Rectal smooth muscle tissue (tissue), 1 donor: ENCODE measurements around the gene CTDSP1.

Experiments used
- H3K27ac ChIP-seq: one replicate; pipeline ENCODE4 v1.7.0; 2013; ENCODE audit warnings: low read depth, low read length, inconsistent platforms
- H3K27me3 ChIP-seq: one replicate; pipeline ENCODE4 v1.7.0; 2013; ENCODE audit warnings: low read length; ENCODE audit not compliant: control insufficient read depth, insufficient read depth
- H3K36me3 ChIP-seq: one replicate; pipeline ENCODE4 v1.7.0; 2013; ENCODE audit warnings: low read length; ENCODE audit not compliant: control insufficient read depth, insufficient read depth
- H3K4me1 ChIP-seq: one replicate; pipeline ENCODE4 v1.7.0; 2013; ENCODE audit warnings: low read length; ENCODE audit not compliant: control insufficient read depth, insufficient read depth
- H3K4me3 ChIP-seq: one replicate; pipeline ENCODE4 v1.7.0; 2013; ENCODE audit warnings: low read length
- H3K9ac ChIP-seq: one replicate; pipeline ENCODE4 v1.7.0; 2013; ENCODE audit warnings: low read length

The CTDSP1 gene

DNA sequence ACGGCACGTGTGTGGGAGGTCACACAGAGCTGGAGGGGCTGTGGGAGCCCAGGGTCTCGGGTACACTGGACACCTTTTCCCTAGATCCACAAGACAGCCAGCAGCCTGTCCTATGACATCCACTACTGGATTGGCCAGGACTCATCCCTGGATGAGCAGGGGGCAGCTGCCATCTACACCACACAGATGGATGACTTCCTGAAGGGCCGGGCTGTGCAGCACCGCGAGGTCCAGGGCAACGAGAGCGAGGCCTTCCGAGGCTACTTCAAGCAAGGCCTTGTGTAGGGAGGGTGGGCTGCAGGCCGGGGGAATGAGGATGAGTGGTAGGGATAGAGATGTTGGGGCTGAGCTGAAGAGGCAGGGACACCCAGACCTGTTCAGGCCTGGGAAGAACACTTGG lies 25.9 kb downstream of the CTDSP1 start:
- no peaks in the 10 kb centered on the region for H3K36me3 ChIP-seq
- no peak overlapping the region for H3K9ac ChIP-seq
- H3K4me1 ChIP-seq = no peaks in the 10 kb centered on the region
- no peaks in the 10 kb centered on the region for H3K27me3 ChIP-seq
- H3K4me3 ChIP-seq = no peak overlapping the region
- H3K27ac ChIP-seq = no peak overlapping the region

GRCh38 chr2:218427741-218428140 lies 28.1 kb downstream of the CTDSP1 start:
- no peaks in the 10 kb centered on the region for H3K4me1 ChIP-seq
- no peak overlapping the region for H3K4me3 ChIP-seq
- no peaks in the 10 kb centered on the region for H3K36me3 ChIP-seq
- no peaks in the 10 kb centered on the region for H3K27me3 ChIP-seq
- no peak overlapping the region for H3K27ac ChIP-seq
- no peak overlapping the region for H3K9ac ChIP-seq

- H3K36me3 ChIP-seq = no peaks in the 10 kb centered on the region
- H3K9ac ChIP-seq = no peak overlapping the region
- H3K4me1 ChIP-seq = no peaks in the 10 kb centered on the region
- no peak overlapping the region for H3K27ac ChIP-seq
- H3K27me3 ChIP-seq = no peaks in the 10 kb centered on the region
- no peak overlapping the region for H3K4me3 ChIP-seq
These were observed 29.3 kb downstream of the CTDSP1 start for GRCh38 chr2:218428846-218429558.

GRCh38 chr2:218429911-218430692 lies 30.4 kb downstream of the CTDSP1 start:
- Histone ChIP-seq H3K9ac (no peak overlapping the region), H3K4me1 (no peaks in the 10 kb centered on the region), H3K4me3 (no peak overlapping the region), H3K36me3 (no peaks in the 10 kb centered on the region), H3K27me3 (no peaks in the 10 kb centered on the region), H3K27ac (no peak overlapping the region)

GRCh38 chr2:218430721-218431120 lies 31.1 kb downstream of the CTDSP1 start:
- no peaks in the 10 kb centered on the region for H3K27me3 ChIP-seq
- H3K4me3 ChIP-seq = no peak overlapping the region
- no peaks in the 10 kb centered on the region for H3K4me1 ChIP-seq
- no peaks in the 10 kb centered on the region for H3K36me3 ChIP-seq
- H3K27ac ChIP-seq = no peak overlapping the region
- H3K9ac ChIP-seq = no peak overlapping the region

DNA sequence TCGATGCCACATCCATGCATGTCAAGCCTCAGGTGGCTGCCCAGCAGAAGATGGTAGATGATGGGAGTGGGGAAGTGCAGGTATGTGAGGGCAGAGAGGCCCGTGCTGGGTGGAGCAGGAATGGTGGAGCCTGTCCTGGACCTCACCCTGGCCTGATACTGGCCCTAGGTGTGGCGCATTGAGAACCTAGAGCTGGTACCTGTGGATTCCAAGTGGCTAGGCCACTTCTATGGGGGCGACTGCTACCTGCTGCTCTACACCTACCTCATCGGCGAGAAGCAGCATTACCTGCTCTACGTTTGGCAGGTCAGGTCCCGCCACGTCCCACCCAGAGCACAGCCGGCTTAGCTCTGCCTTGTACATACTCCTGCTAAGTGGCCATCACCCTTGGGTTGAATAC lies 32.2 kb downstream of the CTDSP1 start:
- Histone ChIP-seq H3K9ac (no peak overlapping the region), H3K27ac (no peak overlapping the region), H3K4me1 (no peaks in the 10 kb centered on the region), H3K27me3 (no peaks in the 10 kb centered on the region), H3K36me3 (no peaks in the 10 kb centered on the region), H3K4me3 (no peak overlapping the region)

- no peaks in the 10 kb centered on the region for H3K27me3 ChIP-seq
- no peak overlapping the region for H3K4me3 ChIP-seq
- no peak overlapping the region for H3K27ac ChIP-seq
- H3K36me3 ChIP-seq = no peaks in the 10 kb centered on the region
- H3K4me1 ChIP-seq = no peaks in the 10 kb centered on the region
- no peak overlapping the region for H3K9ac ChIP-seq
These were observed 33.2 kb downstream of the CTDSP1 start for GRCh38 chr2:218432676-218433365.

GRCh38 chr2:218434456-218434855 lies 34.8 kb downstream of the CTDSP1 start:
- H3K4me3 ChIP-seq = no peak overlapping the region
- no peaks in the 10 kb centered on the region for H3K27me3 ChIP-seq
- H3K4me1 ChIP-seq = no peaks in the 10 kb centered on the region
- no peaks in the 10 kb centered on the region for H3K36me3 ChIP-seq
- H3K27ac ChIP-seq = no peak overlapping the region
- no peak overlapping the region for H3K9ac ChIP-seq

GRCh38 chr2:218435003-218435982 lies 35.6 kb downstream of the CTDSP1 start:
- Histone ChIP-seq H3K9ac (no peak overlapping the region), H3K4me1 (no peaks in the 10 kb centered on the region), H3K36me3 (no peaks in the 10 kb centered on the region), H3K27ac (no peak overlapping the region), H3K27me3 (no peaks in the 10 kb centered on the region), H3K4me3 (no peak overlapping the region)

- Histone ChIP-seq H3K9ac (no peak overlapping the region), H3K4me3 (no peak overlapping the region), H3K36me3 (no peaks in the 10 kb centered on the region), H3K27me3 (no peaks in the 10 kb centered on the region), H3K27ac (no peak overlapping the region), H3K4me1 (no peaks in the 10 kb centered on the region)
These were observed 37.3 kb downstream of the CTDSP1 start for GRCh38 chr2:218436992-218437391.

- Histone ChIP-seq H3K27ac (no peak overlapping the region), H3K27me3 (no peaks in the 10 kb centered on the region), H3K4me1 (no peaks in the 10 kb centered on the region), H3K36me3 (no peaks in the 10 kb centered on the region), H3K4me3 (no peak overlapping the region), H3K9ac (no peak overlapping the region)
These were observed 38.3 kb downstream of the CTDSP1 start for GRCh38 chr2:218437969-218438368.

DNA sequence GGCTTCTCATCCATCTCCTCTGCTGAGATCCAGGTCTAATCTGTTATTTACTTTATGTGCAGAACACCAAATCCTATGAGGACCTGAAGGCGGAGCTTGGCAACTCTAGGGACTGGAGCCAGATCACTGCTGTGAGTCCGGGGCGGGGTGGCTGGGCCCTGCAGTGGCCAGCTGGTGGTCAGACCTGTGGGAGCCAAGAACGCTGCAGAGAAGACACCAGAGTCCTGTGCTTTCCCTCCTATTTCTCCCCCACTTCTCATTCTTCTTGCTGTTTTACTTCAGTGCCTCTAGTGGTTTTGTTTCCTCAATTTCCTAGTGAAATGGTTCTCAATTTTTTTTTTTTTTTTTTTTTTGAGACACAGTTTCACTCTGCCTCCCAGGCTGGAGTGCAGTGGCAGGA lies 38.9 kb downstream of the CTDSP1 start:
- Histone ChIP-seq H3K9ac (no peak overlapping the region), H3K4me3 (no peak overlapping the region), H3K27ac (no peak overlapping the region), H3K36me3 (no peaks in the 10 kb centered on the region), H3K4me1 (no peaks in the 10 kb centered on the region), H3K27me3 (no peaks in the 10 kb centered on the region)
